Cerebellar nuclear complex (tissue), 1 donor: ENCODE results near the gene ZCCHC17.
"Not testable (repeated sequence)": the region's sequence is repeated elsewhere in the genome, so short reads cannot be mapped to it uniquely, and the experiment has no call there.

ENCODE experiments used
- DNase-seq, 2 experiments: peaks; one replicate each; lab custom pipeline; 2025; lab: John Stamatoyannopoulos, UW

Gene ZCCHC17

GRCh38 chr1:31296486-31297276 lies at the start of gene ZCCHC17, which contains the start of gene SNRNP40:
ZCCHC17 (plus strand) TSS chr1:31297032; CDS start chr1:31310099, 13,067 bp downstream.
SNRNP40 (minus strand) TSS chr1:31296788; CDS start chr1:31296751, 37 bp downstream.
- peak; percentile 86 to 98 for DNase-seq

GRCh38 chr1:31248276-31248675 lies 48.6 kb upstream of the ZCCHC17 start:
- DNase-seq, result no peak

- DNase-seq, result peak; percentile 65 to 66
Observed at GRCh38 chr1:31249854-31250253, 47.0 kb upstream of the ZCCHC17 start.

- no peak for DNase-seq
Observed at GRCh38 chr1:31257213-31257612, 39.6 kb upstream of the ZCCHC17 start.

GRCh38 chr1:31258581-31258980 lies 38.3 kb upstream of the ZCCHC17 start:
- DNase-seq, result no peak

- DNase-seq, result peak; percentile 45 to 73
Observed at GRCh38 chr1:31259746-31260145, 37.1 kb upstream of the ZCCHC17 start.

- no peak for DNase-seq
Observed at GRCh38 chr1:31261916-31262315, 34.9 kb upstream of the ZCCHC17 start.

- not testable (repeated sequence) for DNase-seq
Observed at GRCh38 chr1:31262393-31262792, 34.4 kb upstream of the ZCCHC17 start.

- DNase-seq, result no peak
Observed at GRCh38 chr1:31263408-31263807, 33.4 kb upstream of the ZCCHC17 start.

GRCh38 chr1:31264790-31265386 lies 31.9 kb upstream of the ZCCHC17 start:
- peak; percentile 57 to 63 for DNase-seq

GRCh38 chr1:31266547-31266946 lies 30.3 kb upstream of the ZCCHC17 start:
- no peak for DNase-seq

- DNase-seq, result no peak
Observed at GRCh38 chr1:31272369-31272768, 24.5 kb upstream of the ZCCHC17 start.

GRCh38 chr1:31273619-31274018 lies 23.2 kb upstream of the ZCCHC17 start:
- DNase-seq, result no peak

- not testable (repeated sequence) for DNase-seq
Observed at GRCh38 chr1:31282426-31282825, 14.4 kb upstream of the ZCCHC17 start.

- not testable (repeated sequence) for DNase-seq
Observed at GRCh38 chr1:31287791-31288190, 9.0 kb upstream of the ZCCHC17 start.

- no peak for DNase-seq
Observed at GRCh38 chr1:31289021-31289420, 7.8 kb upstream of the ZCCHC17 start.

GRCh38 chr1:31295874-31296485 lies 852 bp upstream of the ZCCHC17 start:
- no peak for DNase-seq

- DNase-seq, result no peak
Observed at GRCh38 chr1:31297277-31298247, 730 bp downstream of the ZCCHC17 start.

GRCh38 chr1:31299365-31299764 lies 2.5 kb downstream of the ZCCHC17 start:
- DNase-seq, result no peak

- no peak for DNase-seq
Observed at GRCh38 chr1:31300193-31300592, 3.4 kb downstream of the ZCCHC17 start.

- DNase-seq, result no peak
Observed at GRCh38 chr1:31302709-31303441, 6.0 kb downstream of the ZCCHC17 start.
